NCI-H2196 treated with DMSO at 0.1 percent for 48 hours (cell line): ENCODE results near the gene TEX30.

ENCODE experiments used
- DNase-seq: peaks from one replicate; lab custom pipeline; 2025; ENCODE audit not compliant: unreplicated experiment; lab: John Stamatoyannopoulos, UW

TEX30 gene

DNA sequence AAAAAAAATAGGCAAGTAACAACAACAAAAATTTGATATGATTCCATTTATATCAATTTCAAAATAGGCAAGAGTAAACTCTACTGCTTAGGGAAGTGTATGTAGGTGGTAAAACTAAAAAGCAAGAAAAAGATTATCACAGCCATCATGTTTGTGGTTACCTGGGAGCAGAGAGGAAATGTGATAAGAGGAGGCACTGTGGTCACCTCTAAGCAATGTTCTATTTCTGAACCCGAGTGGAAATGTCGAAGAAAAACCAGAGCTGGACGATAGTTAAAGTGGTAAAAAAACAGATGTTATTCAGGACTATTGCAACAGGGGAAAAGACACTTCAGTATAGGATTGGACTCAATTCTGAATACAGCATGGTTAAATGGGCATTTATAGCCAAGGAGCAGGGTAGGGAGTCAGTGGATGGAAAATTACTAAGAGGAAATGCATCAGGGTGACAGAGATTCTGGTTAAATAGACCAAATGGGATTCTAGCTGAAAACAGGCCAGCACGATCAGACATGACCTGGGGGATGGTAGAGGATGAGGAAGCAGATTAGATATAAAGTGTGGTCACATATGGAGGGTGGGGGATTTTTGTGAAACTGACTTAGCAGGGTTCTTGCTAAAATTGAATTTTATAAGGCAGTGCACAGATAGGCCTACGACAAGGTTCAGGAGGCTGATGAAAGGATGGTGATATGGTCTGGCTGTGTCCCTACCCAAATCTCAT, 6.0 kb upstream of the TEX30 start:
- no peak for DNase-seq

DNA sequence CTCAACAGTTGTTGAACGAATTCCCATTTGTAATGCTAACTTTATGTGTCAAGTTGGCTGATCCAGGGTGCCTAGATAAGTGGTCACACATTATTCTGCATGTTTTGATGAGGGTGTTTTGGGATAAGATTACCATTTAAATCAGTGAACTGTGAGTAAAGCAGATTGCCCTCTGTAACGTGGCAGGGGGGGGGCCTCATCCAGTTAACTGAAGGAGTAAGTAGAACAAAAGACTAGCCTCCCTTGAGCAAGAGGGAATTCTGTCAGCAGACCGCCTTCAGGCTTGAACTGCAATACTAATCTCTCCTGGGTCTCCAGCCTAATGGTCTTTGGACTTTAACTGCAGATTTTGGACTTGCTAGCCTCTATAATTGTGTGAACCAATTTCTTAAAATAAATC, 4.2 kb upstream of the TEX30 start:
- no peak for DNase-seq

DNA sequence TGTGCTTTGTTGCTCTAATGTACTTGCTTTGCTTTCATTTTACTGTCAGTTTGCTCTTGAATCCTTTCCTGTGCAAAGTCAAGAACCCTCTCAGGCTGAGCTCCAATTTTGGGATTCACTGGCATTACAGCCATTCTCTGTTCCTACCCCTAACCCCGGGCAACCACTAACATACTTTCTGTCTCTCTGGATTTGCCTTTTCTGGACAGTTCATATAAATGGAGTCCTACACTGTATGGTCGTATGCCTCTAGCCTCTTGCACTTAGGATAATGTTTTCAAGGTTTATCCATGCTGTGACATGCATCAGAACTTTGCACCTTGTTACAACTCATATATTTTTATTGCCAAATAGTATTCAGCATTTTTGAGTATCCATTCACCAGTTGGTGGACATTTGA, 2.7 kb upstream of the TEX30 start:
- no peak for DNase-seq

DNA sequence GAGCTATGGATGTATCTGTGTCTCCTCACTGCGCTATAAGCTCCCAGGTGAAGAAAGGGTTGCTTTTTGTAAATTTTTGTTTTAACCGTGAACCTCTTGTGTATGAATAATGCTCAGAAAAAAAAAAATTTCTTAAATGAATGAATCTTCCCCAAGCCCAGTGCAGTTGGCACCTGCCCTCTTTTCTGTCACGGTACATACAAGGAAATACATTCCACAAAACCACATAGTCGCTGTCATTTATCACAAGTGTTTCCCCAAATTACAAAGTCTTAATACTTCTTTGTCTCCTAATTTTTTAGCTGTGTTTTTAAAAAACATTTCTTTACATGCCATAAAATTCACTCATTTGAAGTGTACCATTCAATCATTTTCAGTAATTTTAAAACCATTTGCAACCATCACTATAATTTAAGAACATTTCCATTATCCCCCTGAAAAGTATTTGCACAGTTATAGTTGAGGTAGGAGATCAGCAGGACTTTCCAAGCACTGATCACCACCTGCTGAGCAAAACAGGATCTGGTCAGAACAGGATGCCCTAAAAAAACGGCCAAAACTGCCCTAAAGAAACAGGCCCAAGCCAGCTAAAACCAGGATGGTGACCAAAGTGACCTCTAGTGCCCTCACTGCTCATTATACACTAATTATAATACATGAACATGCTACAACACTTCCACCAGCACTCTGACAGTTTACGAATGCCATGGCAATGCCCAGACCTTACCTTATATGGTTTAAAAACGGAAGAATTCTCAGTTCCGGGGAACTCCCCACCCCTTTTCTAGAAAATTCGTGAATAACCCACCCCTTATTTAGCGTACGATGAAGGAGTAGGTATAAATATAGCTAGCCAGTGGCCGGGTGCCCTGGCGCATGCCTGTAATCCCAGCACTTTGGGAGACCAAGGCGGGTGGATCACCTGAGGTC, 1.3 kb upstream of the TEX30 start:
- DNase-seq: no peak

DNA sequence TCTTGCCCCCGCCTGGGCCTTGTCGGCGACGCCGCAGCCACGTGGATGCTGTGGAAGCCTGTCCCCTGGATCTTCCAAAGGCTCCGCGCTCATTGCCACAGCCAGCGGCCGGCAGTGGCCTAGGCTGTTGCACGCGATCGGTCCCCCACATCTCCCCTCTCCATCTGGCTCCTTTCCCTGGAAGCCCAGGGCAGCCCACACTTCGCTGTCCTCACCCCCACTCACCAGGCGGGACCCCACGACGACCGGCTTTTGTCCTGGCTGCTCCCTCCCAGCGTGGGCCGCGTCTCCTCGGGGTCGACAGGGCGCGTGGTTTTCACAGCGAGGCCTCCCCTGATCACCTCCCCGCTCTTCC, 605 bp upstream of the TEX30 start:
- DNase-seq: no peak

DNA sequence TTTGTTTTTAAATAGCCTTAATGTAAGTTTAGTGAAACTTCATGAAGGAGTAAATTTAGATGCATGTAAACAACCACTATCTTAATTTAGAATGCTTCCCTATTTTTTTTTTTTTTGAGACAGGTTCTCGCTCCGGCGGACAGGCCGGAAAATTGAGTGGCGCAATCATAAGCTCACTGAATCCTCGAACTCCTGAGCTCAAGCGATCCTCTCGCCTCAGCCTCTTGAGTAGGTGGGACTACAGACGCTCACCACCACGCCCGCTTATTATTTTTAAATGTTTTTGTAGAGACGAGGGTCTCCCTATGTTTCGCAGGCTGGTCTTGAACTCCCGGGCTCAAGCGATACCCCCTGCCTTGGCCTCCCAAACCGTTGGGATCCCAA, 1.6 kb downstream of the TEX30 start:
- DNase-seq: no peak

DNA sequence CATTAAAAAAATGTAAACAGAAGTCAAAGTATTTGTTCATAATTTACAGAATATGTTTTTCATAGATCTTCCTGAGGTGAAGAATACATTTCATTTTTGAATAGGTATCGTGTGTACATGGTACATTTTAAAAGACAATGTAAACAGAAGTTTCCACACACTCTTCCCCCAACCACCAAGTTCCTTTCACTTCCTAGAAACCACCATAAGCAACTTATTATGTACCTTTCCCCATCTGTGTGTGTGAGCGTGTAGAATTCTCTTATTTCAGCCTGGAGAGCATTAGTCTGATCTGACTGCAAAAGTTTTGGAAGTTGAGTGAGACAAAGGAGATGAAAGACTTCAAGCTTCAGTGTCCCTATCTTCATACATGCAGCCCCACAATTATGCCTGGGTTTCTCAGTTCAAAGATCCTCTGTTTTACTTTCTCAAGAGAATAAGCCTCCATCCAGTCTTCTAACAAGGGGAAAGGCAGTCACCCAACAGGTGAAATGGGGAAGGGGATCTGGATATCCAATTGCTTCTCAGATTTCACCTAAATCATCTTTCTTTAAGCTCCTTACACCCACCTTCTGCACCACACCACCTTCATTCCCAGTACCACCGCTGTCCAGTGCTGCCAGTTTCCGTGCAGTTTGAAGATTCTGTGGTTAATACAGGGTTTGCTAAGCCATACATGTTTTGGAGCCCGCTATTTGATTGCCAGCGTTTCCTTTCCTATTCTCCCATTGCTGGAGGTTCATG, 2.1 kb downstream of the TEX30 start:
- no peak for DNase-seq

DNA sequence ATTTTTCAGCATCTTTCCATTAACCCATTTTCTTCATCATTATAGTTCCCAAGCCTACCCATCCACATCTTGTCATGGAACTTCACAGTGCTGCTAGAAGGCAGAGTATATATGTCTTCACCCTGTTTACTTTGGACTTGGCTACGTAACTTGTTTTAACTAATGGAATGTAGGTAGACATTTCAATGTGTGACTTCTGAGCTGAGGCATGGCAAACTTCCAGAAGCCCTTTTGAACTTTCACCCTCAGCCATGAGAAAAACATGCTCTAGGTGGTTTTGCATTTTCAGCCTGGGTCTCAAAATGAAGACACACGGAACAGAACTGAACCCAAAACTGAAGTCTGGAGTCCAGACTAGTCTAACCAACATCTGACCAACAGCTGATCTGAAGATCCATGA, 3.2 kb downstream of the TEX30 start:
- no peak for DNase-seq

DNA sequence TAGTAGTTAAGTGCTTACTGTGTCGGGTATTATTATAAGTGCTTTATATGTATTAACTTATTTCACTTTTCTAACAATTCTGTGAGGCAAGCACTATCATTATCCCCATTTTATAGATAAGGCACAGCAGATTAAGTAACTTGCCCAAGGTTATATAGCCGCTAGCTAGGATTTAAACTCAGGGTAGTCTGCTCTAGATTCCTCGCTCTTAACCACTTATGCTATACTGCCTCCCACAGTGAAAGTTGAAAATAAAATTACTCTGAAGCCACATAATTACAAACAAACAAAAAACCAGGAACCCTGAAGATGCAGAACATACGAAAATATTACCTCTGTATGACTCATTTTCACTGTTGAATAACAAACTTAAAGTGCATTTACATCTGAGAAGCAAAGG, 3.9 kb downstream of the TEX30 start:
- DNase-seq: no peak

DNA sequence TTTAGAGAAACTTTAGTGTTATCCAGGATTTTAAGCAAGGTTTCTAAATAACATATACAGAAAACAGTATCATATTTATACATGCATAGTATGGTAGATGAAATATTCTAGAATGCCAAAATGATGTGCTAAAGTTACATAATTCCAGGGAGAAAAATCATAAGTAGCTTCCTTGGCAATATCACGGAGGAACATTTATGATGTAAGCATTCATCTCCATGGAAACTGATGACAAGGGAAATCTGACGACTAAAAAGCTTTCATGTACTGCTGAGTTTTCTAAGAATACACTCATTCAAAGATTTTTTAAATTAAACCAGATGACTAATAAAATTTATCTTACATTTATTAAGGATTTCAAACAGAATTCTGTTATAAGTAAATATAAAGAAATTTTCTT, 4.7 kb downstream of the TEX30 start:
- DNase-seq: no peak

DNA sequence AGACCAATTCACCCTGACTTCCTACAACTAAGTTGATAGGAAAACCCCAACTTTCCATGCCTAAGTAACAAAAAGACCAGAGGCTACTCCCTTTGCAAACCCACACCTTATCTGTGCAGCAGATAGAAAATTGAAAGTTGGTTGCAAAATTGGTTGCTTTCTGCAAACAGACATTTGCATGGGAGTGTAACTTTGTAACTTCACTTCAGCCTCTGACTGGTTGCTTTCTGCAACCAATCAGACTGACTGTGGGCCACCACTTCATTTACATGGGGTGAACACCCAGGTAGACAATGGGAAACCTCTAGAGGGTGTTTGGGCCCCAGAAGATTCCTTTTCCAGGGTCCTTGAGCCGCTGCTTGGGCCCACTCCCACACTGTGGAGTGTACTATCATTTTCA, 9.8 kb downstream of the TEX30 start:
- DNase-seq: no peak

DNA sequence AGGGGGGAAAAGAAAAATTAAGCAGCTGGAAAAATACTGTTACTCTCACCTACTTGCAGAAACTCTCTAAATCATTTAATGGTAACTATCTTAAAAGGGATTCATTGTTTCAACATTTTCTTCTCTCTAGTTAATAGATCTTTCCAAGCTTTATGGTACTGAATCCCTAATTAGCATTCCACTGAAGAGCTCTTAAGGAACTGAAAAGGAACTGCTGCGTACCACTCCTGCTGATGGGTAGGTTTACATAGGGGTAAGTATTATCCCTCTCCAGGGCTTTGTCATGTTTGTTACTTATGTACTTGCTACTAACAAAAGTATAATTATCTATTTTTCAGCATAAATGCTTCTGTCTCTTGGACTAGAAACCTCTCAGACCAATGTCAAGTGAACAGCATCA, 12.5 kb downstream of the TEX30 start:
- no peak for DNase-seq

DNA sequence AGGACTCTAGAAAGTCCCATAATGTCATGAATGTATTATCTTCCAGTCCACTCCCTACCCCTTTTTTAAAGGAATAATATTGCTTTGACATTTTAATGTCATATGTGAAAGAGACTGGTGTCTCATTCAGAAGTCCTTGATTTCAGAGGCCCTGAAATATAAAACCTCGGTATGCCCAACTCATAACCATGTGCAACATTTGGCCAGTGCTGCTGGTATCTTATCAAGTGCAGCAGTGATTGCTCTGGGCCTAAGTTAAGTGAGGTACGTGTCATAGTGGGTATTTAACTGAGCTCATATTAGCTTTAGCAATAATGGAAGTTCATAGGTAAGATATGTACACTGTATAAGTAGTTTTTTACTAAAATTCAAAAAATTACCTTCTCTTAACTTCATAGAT, 14.7 kb downstream of the TEX30 start:
- DNase-seq: no peak

DNA sequence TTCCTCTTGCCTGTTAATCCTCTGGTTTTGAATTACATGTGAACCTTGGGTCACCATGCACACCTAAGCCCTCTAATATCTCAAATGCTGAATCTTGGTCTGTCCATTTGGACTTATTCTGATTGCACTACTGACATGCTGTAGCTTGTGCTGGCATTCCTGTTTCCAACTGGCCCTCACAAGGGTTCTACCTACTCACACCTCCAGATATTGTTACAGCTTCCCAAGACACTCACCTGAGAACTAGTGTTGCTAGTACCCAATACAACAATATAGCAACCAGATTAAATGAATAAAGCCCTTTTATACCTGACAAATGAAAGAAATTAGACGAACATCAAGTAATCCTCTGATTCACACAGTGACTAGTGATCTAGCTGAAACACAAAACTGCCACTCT, 16.6 kb downstream of the TEX30 start:
- no peak for DNase-seq

DNA sequence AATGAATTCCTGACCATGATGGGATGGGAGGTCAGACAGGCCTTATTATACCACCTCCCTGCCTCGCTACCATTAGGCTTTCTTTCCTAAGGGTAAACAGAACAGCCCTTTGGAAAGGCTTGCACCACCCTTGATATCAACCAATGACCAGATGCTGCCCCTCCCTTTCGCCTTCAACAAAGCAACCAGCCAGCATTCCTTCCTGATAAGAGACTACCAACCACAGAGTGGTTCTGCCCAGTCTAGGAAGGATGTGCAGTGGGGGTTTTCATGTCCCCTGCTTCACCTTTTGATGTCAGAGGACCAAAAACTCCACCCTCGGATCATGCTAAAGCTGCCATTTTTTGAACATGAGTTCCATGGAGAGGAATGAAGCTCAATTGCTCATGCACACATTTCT, 21.7 kb downstream of the TEX30 start:
- no peak for DNase-seq

DNA sequence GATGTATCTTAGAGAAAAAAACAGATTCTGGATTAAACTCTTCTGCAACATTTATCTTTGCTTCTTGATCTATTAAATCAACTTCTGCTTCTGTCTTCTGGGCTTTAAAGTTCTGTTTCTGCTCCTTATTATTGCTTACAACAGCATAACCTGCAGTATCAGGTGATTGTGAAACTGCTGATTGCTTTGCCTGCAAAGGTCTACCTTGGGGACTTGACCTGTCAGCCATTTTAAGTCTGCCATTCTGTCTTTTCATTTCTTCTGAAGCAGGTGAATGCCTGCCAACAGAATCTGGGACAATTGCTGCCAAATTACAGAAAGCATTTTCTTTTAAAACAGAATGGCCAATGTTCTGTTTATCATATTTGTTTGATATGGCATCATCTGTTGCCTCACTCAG, 31.1 kb downstream of the TEX30 start:
- no peak for DNase-seq

DNA sequence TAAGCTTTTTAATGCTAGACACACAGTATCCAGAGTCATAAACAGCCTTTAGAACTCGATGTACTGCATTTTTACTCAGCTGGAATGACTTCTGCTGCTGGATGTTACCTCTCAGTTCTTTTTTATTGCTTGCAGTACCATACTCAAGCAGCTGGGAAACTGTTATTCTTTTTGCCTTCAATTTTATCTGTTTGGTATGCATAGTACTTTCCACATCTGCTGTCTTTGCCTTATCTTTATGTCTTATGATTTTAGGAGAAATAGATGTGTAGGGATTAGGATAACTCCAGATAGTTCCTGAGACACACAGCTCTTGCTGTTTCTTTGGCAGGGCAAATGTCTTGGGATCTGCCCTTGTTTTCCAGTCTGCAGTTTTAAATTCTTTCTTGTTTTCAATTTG, 31.5 kb downstream of the TEX30 start:
- DNase-seq: no peak

DNA sequence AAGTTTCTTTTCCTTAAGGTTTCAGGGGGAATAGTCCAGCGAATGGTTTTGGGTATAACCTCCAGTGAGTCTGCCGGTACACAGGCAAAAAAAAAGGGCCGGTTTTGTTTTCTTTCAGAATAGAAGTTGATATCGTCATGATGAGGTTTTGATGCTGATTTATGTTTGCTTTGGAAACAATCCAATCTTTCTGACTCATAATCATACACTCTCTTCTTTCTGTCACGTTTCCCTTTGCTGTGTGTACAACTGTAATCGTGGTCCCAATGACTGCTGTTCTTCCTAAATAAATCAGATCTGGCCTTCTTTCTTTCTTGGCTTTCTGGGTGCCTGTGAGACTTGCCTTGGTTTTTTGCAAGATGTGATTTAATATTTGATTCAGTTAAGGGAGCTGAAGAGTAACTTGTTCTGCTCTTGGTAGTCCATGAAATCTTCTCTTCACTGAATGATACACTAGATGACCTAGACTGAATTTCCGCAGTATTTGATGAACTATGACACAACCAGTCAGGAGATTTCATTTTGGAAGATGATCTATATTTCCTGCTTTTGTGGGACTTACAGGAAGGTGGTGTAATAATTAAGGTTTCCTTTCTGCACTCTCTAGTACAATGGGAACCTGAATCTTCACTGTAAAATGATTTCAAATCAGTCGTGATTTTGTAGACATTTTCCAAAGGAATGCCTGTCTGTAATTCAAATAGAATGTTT, 43.9 kb downstream of the TEX30 start:
- no peak for DNase-seq

DNA sequence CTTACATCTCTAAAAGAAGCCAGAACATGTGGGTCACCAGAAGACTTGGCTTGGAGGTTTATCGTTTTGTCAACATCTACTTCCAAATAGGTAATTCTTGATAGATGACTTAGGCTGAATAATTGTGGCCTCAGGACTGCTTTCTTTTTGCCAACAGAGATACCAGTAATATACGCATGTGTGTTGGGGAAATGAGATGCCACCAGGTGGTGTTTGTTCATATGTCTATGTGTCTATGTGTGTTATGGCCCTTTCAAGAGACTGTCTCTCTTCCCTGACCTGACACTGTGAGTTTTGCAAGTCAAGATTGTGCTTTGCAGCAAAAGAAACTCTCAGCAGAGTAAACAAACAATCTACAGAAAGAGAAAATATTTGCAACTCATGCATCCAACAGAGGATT, 47.2 kb downstream of the TEX30 start:
- DNase-seq: no peak

DNA sequence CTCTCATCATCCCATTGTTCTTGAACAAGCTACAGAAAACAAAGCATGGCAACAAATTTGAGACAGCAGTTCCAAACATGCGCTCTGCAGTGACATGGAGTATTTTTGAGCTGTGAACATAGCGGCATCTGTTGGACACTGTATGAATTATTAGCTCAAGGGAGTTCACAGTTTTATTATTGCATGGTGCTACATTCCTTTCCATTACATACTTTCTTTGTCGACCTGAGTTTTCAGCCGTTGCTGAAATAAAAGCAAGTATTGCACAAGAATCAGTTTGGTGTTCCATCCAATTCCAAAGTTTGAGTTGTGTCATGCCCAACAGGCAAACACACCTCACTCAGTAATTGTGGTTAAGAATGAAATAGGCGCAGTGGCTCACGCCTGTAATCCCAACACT, 48.7 kb downstream of the TEX30 start:
- no peak for DNase-seq

DNA sequence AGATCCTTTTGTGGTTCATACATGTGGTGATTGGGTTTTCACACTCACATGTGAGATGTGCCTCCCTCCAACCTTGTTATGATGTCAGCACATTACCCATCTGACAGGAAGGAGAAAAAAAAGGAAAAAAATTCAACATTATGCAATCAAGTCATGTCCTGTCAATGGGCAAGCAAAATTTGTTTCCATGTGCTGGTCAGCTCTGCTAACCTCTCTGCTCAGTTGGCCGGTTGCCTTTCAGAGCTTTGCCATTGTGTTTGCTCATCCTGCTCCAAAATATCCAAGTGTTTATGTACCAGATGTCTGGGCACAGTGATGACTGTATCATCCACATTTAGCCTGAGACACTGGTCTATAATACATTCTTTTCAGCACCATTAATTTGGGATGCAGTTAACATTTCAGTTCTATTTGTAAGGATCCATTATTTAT, 51.8 kb downstream of the TEX30 start:
- no peak for DNase-seq
